Neural cell (in vitro differentiated cells): ENCODE results near the gene LRRC71. TPM values are rescaled to one million over a fixed set of nuclear protein-coding genes. Genes with fewer than 3 reads are reported as not detected.

Experiments
- H2AFZ ChIP-seq: fragments of 200-600, 300-800 bp; sonication (generic), shearing (Covaris generic); 2 replicates; pipeline ENCODE4 v1.6.0; 2014; ENCODE audit warnings: low read depth, mild to moderate bottlenecking, antibody characterized with exemption, low read length, moderate library complexity
- H3F3A ChIP-seq: fragments of 200-600 bp; shearing (Covaris generic); 2 replicates; pipeline ENCODE4 v1.6.1; 2016; ENCODE audit warnings: mild to moderate bottlenecking, moderate library complexity, mixed read lengths, antibody characterized with exemption, low read length; ENCODE audit not compliant: insufficient read depth, poor library complexity, severe bottlenecking
- H3K27ac ChIP-seq: fragments of 200-600, 300-800 bp; sonication (generic), shearing (Covaris generic); 2 replicates; pipeline ENCODE4 v1.5.1; 2014; ENCODE audit warnings: mild to moderate bottlenecking, low read length, moderate library complexity
- H3K27me3 ChIP-seq: fragments of 300-800, 200-600 bp; sonication (generic), shearing (Covaris generic); 2 replicates; pipeline ENCODE4 v1.6.0; 2014; ENCODE audit warnings: mild to moderate bottlenecking, low read depth, low read length, moderate library complexity; ENCODE audit not compliant: insufficient read depth
- H3K36me3 ChIP-seq: fragments of 300-800, 200-600 bp; sonication (generic), shearing (Covaris generic); 2 replicates; pipeline ENCODE4 v1.5.1; 2014; ENCODE audit warnings: mild to moderate bottlenecking, antibody characterized with exemption, low read length, moderate library complexity; ENCODE audit not compliant: insufficient read depth
- H3K4me2 ChIP-seq: fragments of 300-800, 200-600 bp; sonication (generic), shearing (Covaris generic); 2 replicates; pipeline ENCODE4 v1.6.0; 2014; ENCODE audit warnings: mild to moderate bottlenecking, low read length
- H3K4me3 ChIP-seq: fragments of 300-800, 200-600 bp; sonication (generic), shearing (Covaris generic); 2 replicates; pipeline ENCODE4 v1.5.1; 2014; ENCODE audit warnings: mild to moderate bottlenecking, low read length, moderate library complexity
- H3K79me2 ChIP-seq: fragments of 200-600 bp; shearing (Covaris generic); replicated peaks from 2 replicates; pipeline ENCODE4 v1.6.0; 2014; ENCODE audit warnings: mild to moderate bottlenecking, low read length, moderate library complexity; ENCODE audit not compliant: insufficient read depth
- H3K9ac ChIP-seq: fragments of 300-800, 200-600 bp; sonication (generic), shearing (Covaris generic); 2 replicates; pipeline ENCODE4 v1.6.1; 2016; ENCODE audit warnings: mild to moderate bottlenecking, low read length, mixed read lengths
- H3K9me2 ChIP-seq: fragments of 200-600 bp; shearing (Covaris generic); 2 replicates; pipeline ENCODE4 v1.6.1; 2016; ENCODE audit warnings: mild to moderate bottlenecking, low read length, mixed read lengths; ENCODE audit not compliant: insufficient read depth
- H3K9me3 ChIP-seq: fragments of 200-600, 300-800 bp; sonication (generic), shearing (Covaris generic); 2 replicates; pipeline ENCODE4 v1.6.1; 2016; ENCODE audit warnings: mild to moderate bottlenecking, mixed run types, low read length, moderate library complexity, mixed read lengths
- H4K20me1 ChIP-seq: fragments of 200-600 bp; shearing (Covaris generic); 2 replicates; pipeline ENCODE4 v1.6.1; 2016; ENCODE audit warnings: mild to moderate bottlenecking, mixed run types; ENCODE audit not compliant: insufficient read depth
- CTCF ChIP-seq: fragments of 450-650 bp; IDR thresholded peaks from 2 replicates; pipeline ENCODE4 v1.5.1; 2014; ENCODE audit warnings: antibody characterized with exemption, mild to moderate bottlenecking, moderate library complexity; ENCODE audit not compliant: poor library complexity, severe bottlenecking
- EP300 ChIP-seq: fragments of 450-650 bp; conservative IDR thresholded peaks from 2 replicates; pipeline ENCODE4 v1.6.1; 2014; ENCODE audit warnings: antibody characterized with exemption, mild to moderate bottlenecking, moderate library complexity; ENCODE audit not compliant: poor library complexity, severe bottlenecking
- EZH2 ChIP-seq: fragments of 200-600, 300-800 bp; shearing (Covaris generic), sonication (generic); IDR thresholded peaks from 2 replicates; pipeline ENCODE4 v1.6.1; 2014; ENCODE audit warnings: antibody characterized with exemption, low read length, borderline replicate concordance, mild to moderate bottlenecking; ENCODE audit not compliant: insufficient read depth, poor library complexity, severe bottlenecking
- MXI1 ChIP-seq: fragments of 450-650 bp; conservative IDR thresholded peaks from 2 replicates; pipeline ENCODE4 v1.6.1; 2014; ENCODE audit warnings: antibody characterized with exemption, mild to moderate bottlenecking; ENCODE audit not compliant: poor library complexity, severe bottlenecking
- POLR2AphosphoS5 ChIP-seq: IDR thresholded peaks from 2 replicates; pipeline ENCODE4 v1.6.1; 2012
- RAD21 ChIP-seq: fragments of 450-650 bp; conservative IDR thresholded peaks from 2 replicates; pipeline ENCODE4 v1.6.1; 2014; ENCODE audit warnings: antibody characterized with exemption, mild to moderate bottlenecking, moderate library complexity
- REST ChIP-seq: IDR thresholded peaks from 2 replicates; pipeline ENCODE4 v1.6.1; 2012; ENCODE audit warnings: borderline replicate concordance
- SMC3 ChIP-seq: fragments of 450-650 bp; conservative IDR thresholded peaks from 2 replicates; pipeline ENCODE4 v1.6.1; 2014; ENCODE audit warnings: antibody characterized with exemption, mild to moderate bottlenecking, moderate library complexity; ENCODE audit not compliant: poor library complexity
- TAF1 ChIP-seq: IDR thresholded peaks from 2 replicates; pipeline ENCODE4 v1.6.1; 2012; ENCODE audit warnings: low read depth
- polyA plus RNA-seq: library from polyadenylated mRNA; depleted of rRNA; stranded (reverse); fragments of >200 nt; gene quantifications from 2 replicates; pipeline ENCODE4 v1.2.3, GENCODE V29; 2014

Gene LRRC71
- polyA plus RNA-seq, 1 donor from 2014 or later, result not detected

GRCh38 chr1:156893048-156893953 lies 27.1 kb upstream of the LRRC71 start, which contains the start of gene PEAR1:
PEAR1 (plus strand) TSS chr1:156893718; CDS start chr1:156903927, 10,209 bp downstream.
- H4K20me1 ChIP-seq, result no peaks in the 10 kb centered on the region
- H3K27me3 ChIP-seq, result peaks cover 46% of the 10 kb centered on the region
- H3K4me3 ChIP-seq, result no peak within 1 kb of the TSS
- H3K79me2 ChIP-seq, result no peaks in the 10 kb centered on the region
- H3F3A ChIP-seq, result no peaks in the 10 kb centered on the region
- H3K36me3 ChIP-seq, result no peaks in the 10 kb centered on the region
- no peaks in the 10 kb centered on the region for H3K9me3 ChIP-seq
- H3K9ac ChIP-seq, result no peak within 1 kb of the TSS
- H3K9me2 ChIP-seq, result no peaks in the 10 kb centered on the region
- H3K4me2 ChIP-seq, result no peak within 1 kb of the TSS
- H3K27ac ChIP-seq, result no peak within 1 kb of the TSS
- TF ChIP-seq CTCF, result no peak
- TF ChIP-seq EZH2, result no peak
- no peak for TF ChIP-seq REST
- no peak for TF ChIP-seq POLR2AphosphoS5
- no peak for TF ChIP-seq SMC3
- TF ChIP-seq MXI1, result no peak
- TF ChIP-seq RAD21, result no peak
- no peak for TF ChIP-seq EP300
- no peak for TF ChIP-seq TAF1
- H2AFZ ChIP-seq, result no peak within 1 kb of the TSS

- no peaks in the 10 kb centered on the region for H3K9me2 ChIP-seq
- no peak for TF ChIP-seq POLR2AphosphoS5
- no peak for TF ChIP-seq REST
- TF ChIP-seq EP300, result no peak
- TF ChIP-seq CTCF, result no peak
- TF ChIP-seq SMC3, result no peak
- TF ChIP-seq MXI1, result no peak
- no peak for TF ChIP-seq RAD21
- TF ChIP-seq TAF1, result no peak
- no peak for TF ChIP-seq EZH2
- H3K36me3 ChIP-seq, result no peaks in the 10 kb centered on the region
- H3K4me2 ChIP-seq, result no peak overlapping the region
- peaks cover 46% of the 10 kb centered on the region for H3K27me3 ChIP-seq
- H4K20me1 ChIP-seq, result no peaks in the 10 kb centered on the region
- H3K4me3 ChIP-seq, result no peak overlapping the region
- no peaks in the 10 kb centered on the region for H3K9me3 ChIP-seq
- H2AFZ ChIP-seq, result no peak overlapping the region
- H3K9ac ChIP-seq, result no peak overlapping the region
- H3K79me2 ChIP-seq, result no peaks in the 10 kb centered on the region
- no peak overlapping the region for H3K27ac ChIP-seq
- no peaks in the 10 kb centered on the region for H3F3A ChIP-seq
These were observed 26.4 kb upstream of the LRRC71 start for GRCh38 chr1:156894001-156894400.
